Transverse colon (tissue), 3 donors: Measurements from ENCODE around the gene AIRE.
"Not testable (repeated sequence)": the region's sequence is repeated elsewhere in the genome, so short reads cannot be mapped to it uniquely, and the experiment has no call there.

Source experiments
- POLR2A ChIP-seq: fragments of 450-650 bp; IDR thresholded peaks from one replicate; pipeline ENCODE4 v1.6.1; 2016; ENCODE audit warnings: antibody characterized with exemption, mild to moderate bottlenecking, moderate library complexity
- TF ChIP-seq, protein P1 (sequence below), 5 experiments: fragments of 200-600 bp in 3 of 5; fragments of 450-650 bp in 2 of 5; sonication (generic) in 3 of 5; IDR thresholded peaks; 1 replicate in 2 of 5; 2 replicates in 3 of 5; pipeline ENCODE4 v1.5.1; 2016 to 2017; ENCODE audit warnings: antibody characterized with exemption in 5 of 5, inconsistent platforms in 3 of 5, mild to moderate bottlenecking in 2 of 5, moderate library complexity in 1 of 5

DNA sequence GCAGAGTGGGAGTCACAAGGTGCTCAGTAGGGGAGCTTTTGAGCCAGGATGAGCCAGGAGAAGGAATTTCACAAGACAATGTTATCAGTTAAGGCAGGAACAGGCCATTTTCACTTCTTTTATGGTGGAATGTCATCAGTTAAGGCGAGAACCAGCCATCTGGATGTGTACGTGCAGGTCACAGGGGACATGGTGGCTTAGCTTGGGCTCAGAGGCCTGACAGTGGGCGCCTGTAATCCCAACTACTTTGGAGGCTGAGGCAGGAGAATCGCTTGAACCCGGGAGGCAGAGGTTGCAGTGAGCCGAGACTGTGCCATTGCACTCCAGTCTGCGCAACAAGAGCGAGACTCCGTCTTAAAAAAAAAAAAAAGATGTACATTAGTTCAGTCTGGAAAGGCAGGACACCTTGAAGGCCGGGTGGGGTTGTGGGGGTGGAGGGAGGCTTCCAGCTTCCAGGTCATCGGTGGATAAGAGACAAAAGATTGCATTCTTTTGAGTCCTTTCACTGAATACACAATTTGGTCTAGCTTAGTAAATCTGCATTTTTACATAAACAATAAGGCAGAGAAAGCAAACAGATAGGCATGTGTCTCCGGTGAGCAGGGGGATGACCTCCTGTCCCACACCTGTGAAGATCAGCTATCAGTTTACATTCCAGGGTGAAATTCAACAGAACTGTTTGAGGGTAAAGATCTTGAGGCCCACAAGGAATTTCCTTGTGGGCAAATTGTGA lies 56.2 kb downstream of the AIRE start:
- TF ChIP-seq, protein P1, sequence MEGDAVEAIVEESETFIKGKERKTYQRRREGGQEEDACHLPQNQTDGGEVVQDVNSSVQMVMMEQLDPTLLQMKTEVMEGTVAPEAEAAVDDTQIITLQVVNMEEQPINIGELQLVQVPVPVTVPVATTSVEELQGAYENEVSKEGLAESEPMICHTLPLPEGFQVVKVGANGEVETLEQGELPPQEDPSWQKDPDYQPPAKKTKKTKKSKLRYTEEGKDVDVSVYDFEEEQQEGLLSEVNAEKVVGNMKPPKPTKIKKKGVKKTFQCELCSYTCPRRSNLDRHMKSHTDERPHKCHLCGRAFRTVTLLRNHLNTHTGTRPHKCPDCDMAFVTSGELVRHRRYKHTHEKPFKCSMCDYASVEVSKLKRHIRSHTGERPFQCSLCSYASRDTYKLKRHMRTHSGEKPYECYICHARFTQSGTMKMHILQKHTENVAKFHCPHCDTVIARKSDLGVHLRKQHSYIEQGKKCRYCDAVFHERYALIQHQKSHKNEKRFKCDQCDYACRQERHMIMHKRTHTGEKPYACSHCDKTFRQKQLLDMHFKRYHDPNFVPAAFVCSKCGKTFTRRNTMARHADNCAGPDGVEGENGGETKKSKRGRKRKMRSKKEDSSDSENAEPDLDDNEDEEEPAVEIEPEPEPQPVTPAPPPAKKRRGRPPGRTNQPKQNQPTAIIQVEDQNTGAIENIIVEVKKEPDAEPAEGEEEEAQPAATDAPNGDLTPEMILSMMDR (IDR thresholded peaks at IDR 0.05) = not testable (repeated sequence)
- TF ChIP-seq POLR2A = not testable (repeated sequence)
